Fibroblast of peridontal ligament (primary cell): ENCODE results near the gene AQP4.

Experiments
- DNase-seq: peaks from one replicate; pipeline ENCODE4 v3.0.0-alpha.2; 2010; ENCODE audit errors: extremely low read depth

The AQP4 gene, protein sequence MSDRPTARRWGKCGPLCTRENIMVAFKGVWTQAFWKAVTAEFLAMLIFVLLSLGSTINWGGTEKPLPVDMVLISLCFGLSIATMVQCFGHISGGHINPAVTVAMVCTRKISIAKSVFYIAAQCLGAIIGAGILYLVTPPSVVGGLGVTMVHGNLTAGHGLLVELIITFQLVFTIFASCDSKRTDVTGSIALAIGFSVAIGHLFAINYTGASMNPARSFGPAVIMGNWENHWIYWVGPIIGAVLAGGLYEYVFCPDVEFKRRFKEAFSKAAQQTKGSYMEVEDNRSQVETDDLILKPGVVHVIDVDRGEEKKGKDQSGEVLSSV

DNA sequence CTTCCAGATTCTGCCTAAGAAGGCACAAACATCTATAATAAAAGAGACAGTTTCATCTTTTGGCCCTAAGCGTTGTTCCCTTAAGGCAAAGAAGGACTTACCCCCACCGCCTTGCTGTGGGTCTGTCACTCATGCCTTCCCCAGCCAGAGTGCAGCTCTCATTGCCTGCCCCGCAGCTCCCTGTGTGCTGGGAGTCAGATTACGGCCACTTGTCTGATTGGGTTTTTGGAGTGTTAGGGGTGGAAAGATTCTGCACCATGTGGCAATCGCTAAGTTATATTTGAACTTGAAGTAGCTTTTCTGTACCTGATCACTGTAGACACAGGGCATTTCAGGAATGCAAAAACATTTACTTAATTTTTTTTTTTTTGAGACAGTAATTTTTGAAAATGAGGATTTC is at the start of gene AQP4:
Gene AQP4 (minus strand): TSS at position 151 of the 400 bp plus-strand sequence. CDS start 18 bp downstream, at position 133.
- no peak for DNase-seq

DNA sequence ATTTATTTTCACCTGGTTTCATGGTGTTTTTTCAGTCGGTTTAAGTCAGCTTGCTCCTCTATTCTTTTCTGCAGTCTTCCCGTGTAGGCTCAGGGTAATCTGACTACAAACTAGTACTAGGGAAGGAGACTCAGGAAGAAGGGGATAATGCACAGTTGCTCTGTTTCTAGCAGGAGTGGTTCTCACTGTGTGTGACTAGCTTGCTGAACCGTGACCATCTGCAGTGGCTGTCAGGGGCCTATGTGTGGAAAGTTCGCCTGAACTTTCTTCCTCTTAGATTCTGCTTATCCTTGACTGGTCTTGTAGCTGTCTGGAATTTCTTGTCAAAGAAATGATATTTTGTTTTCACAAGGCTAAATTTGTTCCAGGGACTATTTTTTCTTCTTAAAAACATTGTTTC is 46.3 kb upstream of the AQP4 start:
- DNase-seq: no peak

DNA sequence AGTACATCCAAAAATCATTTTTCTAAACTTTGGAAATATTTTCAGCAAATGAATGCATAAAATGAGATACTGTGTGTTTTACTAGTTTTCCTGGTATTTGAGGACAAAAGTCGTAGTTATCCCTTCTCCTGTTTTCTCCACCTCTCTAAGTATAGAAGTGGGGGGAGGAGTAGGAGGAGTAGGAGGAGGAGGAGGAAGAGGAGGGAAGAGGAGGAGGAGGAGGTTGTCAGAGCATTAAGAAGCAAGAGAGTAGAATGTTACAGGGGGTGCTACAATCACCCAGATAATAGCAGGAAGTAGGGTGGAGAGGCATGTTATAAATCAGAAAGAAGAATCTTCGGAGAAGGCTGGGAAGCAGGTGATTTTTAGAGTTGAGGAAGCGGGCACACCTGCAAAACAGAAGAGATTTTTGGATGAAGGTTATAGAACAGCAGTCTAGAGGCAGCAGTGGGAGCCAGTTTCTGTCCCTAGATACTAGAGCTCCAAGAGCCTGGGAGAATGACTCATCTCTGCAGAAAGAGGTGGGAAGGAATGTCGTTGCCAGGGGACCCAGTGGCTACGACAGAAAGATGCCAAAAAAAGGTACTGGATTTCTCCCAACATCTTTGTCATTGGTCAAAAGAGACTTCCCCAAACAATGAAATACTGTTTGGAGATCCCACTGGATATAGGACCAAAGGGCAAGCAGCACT is 44.2 kb upstream of the AQP4 start:
- DNase-seq: no peak

DNA sequence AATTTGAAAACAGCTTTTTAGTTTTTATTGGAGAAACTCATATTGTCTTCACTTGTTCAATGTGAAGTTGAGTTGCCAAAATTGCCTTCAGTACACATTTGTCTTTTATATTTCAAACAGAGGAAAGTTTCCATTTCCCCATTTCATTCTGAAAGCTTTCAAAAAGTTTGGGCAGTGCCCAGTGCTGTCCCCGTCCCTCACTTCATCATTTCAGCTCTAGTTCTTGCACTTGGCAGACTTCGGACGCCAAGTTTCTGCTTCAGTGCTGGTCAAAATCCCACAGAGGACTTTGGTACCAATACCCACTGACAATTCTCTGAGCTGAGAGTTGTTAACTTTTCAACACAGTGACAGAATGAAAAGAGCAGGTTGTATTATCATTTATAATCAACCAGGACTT is 43.4 kb upstream of the AQP4 start:
- no peak for DNase-seq

DNA sequence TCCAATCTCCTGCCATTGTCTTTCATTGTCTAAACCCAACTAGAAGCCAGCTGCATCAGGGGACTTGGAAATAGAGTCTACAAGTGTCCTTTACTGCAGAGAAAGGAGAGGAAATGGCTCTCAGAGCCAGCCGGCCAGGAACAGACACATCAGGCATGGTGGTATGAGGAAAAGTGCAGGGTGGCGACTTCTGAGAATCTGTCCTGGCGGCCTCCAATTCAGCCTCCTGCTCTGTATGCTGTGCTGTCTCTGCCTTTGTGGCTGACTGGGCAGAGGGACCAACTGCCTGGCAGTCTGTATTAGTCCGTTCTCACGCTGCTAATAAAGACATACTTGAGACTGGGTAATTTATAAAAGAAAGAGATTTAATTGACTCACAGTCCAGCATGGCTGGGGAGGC is 36.8 kb upstream of the AQP4 start:
- DNase-seq: no peak

DNA sequence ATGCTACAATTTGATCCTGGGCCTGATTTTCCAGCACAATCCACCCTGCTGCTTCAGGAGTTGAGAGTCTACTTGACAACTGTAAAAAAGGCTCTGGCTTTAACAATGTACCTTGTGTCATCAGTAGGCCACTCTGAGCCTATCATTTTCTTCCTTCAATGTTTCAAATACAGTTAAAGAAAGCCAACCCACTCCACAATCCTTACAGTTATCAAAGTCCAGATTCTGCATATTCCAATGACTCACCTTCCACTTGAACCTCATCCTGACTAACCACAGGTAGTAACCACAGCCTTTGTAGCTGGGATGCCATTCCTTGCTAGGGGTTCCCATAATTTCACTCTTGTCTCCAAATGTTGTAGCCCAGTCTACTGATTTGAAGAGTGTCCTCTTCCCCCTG is 35.5 kb upstream of the AQP4 start:
- DNase-seq: no peak

DNA sequence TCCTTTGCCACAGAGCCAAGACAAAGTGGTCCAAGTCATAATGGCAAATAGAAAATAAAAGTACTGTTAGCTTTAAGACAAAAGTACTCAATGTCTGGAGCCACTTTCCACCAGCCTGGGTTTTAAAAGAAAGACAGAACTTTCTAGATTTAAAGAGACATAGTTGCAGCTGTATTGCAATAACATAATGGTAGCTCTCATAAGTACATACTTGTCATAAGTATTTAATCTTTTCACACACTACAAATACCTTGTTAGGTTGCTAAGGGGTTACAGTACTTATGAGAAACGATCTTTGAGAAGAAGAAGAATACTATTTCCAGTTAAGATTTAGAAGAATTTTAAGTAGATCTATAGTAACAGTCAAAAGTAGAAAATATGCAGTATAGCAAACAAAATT is 28.9 kb upstream of the AQP4 start:
- no peak for DNase-seq

DNA sequence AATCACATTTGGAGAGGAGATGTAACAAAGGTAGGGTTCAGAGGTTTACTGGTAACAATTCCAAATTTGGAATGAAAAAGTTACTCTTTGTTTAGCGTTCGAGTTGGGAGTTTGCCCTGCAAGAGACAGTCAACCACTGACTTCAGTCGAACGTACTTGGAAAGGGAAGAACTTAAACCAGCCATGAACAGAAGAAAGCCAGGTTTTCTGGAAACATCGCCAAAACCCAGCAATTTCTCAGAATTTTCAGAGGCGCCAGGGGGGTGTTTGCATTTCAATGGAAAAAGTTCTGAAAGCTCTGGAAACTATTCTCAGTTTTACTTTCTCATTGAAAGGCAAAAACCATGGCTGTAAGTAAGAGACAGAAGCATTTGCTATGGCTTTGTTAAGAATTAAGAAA is 28.5 kb upstream of the AQP4 start:
- DNase-seq: no peak

DNA sequence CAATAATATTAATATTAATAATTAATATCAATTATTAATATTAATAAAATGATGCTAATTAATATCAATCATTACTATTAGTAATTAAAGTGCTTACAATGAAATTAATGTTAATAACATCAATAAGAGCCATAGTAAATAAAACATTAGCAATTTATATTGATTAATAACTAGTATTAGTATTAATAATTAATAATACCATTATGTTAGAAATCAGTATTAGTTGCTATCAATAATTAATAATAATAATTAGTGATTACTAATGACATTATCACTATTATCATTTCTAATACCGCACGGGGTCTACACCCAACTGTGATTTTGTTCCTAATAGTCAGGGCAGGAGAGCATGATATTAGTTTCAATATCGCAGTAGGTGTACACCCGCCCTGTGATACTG is 22.8 kb upstream of the AQP4 start:
- DNase-seq: no peak

DNA sequence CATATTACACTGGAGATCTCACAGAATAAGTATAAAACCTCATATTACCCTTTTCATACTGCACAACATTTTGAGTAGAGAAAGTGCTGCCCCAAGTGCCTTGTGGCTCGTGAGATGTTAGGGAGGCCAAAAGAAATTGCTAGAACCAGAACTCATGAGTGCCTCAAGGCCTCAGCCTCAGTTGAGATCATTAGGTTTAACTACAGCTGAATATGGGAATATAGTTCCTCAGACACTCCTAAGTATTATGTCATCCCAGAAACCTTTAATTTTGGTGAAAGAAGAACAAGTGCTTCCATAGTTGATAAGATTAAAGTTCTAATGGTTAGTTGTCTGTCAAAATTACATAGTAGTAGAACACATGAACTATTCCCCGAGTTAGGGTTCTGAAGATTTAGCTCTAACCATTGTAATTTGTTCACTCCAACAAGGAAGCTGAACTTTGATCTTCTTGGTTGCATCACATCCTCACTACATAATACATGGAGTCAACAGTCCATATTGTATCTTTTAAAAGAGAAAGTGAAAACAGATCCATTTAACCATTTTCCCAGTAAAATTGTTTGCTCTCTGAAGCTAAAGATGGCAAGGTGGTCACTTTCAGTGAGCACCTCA is 9.6 kb upstream of the AQP4 start:
- no peak for DNase-seq

DNA sequence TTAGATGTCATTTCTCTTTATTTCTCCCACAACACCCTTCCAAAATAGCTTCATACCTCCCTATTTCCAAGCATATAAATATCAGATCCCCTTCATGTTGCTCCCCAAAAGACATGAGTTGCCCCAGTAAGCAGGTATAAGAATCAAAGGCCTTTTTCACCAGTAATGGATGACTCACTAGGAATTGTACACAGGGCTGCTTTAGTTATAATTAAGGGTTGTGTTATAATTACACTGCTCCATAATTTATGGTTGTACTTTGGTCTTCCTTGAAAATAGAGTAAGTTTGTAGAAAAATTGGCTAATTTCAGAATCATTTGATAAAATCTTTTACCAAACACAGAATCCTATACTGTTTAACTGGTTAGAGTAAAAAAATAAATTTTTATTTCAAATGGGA is 8.8 kb upstream of the AQP4 start:
- no peak for DNase-seq

DNA sequence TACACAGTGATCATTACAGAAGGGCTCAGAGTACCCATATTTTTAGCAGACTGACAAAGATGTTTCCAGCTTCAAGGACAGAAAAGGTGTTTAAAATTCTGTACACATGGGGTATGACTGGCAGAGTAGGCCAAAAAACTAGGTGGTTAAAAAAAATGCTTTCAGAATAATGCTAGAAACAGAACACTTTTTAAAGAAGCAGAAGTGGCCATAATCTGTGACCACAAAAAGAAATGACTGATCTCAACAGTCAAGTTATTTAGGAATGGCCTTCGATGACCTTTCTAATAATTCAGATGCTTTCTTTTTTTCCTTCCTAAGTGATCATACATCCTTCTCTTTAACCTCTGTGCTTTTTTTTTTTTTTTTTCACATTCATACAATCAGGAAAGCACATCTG is 4.1 kb upstream of the AQP4 start:
- no peak for DNase-seq

DNA sequence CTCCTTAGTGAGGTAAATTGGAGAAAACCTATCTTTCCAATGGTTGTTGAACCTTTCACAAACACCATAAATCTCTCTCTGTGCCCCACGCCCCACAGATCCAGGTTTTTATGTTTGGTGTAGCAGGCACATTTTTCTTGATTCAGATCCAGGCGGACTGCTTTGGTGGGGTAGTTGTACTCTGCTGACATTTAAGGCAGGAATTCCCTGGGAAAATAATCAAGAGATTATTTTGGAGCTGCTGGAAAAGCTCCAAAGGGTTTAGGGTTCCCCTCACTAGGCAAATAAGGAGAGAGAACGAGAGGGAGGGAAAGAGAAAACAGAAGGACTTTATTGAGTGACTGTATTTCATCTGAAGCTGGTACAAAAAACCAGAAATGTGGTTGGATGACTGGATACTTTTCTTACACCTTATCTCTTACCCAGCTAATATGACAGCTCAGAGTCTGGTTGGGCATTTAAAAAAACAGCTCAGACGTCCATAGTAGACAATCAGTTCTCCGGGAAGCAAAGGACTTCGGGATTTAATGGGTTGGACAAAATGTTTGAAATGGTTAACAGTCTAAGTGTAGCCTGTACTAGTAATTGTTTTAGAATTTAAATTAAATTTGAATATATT is 3.6 kb upstream of the AQP4 start:
- DNase-seq: no peak

DNA sequence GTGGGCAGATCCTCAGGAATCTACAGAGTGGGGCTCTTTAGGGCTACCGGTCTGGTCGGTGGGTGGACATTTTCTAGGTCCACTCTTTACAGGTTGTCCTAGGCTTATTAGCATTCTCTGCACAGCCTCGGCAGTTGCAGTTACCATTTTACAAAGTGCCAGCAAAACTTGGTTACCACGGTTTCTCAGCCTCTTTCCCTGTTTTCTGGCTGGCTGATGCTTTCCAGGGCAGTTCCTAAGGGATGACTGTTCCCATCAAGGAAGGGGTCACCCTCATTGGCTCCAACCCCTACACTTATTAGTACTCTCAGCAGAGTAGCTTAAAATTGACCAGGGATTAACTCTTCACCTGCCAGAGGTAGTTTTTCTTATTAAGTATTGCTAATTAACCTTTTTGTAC is 2.0 kb upstream of the AQP4 start:
- DNase-seq: no peak

DNA sequence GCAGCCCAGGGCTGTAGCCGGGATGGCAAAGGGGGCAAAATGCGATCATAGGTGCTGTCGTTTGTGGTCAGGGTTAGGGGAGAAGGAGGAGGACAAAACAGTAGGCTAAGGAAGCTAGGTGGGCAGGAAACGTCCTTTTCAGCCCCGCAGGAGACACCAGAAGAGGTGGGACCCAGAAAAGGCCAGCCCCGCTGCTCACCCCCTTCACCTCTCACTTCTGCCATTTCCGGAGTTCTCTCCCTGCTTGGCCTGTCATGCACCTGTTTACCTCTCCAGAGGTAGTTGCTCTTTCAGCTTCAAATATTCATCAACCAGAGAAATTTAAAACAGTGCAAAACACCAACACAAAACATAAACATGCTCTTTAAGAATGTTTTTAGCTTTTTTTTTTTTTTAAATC is 849 bp downstream of the AQP4 start:
- no peak for DNase-seq

DNA sequence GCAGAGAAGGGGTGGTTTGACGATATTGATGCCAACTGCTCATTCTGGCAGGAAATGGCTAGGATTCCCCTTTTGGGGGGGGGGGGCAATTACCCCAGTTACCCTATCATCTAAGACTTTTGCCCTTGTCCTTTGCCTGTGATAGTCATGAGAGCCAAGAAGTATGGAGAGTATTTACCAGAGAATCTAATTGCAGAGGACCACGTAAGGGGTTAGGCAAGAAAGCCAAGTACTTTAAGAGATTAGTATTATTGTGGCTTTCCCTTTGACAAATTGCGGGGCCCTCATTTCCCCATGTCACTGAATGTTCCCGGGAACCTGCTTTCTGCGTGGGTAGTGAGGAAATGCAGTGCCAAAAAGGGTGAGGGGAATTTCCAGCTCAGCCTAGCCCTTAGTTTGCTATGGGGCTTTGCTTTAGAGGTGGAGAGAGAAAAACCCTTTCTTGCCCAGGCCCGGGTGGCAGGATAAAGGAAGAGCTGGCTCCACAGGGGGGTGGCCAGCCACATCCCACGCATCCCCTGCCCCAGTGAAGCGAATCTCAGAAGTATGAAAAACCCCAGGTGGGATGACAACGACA is 1.5 kb downstream of the AQP4 start:
- DNase-seq: no peak

DNA sequence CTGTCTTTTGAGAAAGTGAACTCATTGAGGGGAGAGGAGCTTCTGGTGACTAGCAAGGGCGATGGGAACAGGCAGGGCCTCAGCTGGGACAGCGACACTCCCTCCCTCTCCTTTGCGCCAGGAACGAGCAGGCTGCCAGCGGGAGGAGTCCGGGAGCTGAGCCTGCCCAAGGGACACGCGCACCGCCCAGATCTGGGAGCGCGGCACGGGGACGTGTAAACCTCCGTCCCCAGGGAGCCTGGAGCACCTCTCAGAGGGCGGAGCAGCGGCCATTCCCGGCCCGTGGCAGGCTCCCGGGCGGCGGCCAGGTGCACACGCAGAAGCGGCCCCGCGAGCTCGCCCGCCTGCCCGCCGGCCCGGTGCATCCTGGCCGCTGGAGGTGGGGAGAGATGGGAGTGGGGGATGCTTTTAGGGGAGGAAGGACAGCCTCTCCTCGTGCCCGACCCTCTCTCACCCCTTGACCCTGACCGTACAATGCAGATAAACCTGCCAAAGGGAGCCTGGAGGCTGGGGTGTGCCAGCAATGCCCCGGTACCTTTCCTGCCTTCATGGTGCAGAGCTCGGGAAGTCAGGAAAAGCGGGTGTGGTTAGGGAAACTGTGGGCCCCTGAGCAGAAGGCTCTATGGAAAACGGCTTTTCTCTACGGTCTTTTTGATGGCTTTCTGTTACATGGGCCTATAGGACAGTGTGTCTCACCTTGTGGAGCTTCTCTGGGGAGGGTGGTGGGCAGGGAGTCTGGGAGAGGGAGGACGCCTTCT is 2.2 kb downstream of the AQP4 start:
- no peak for DNase-seq

DNA sequence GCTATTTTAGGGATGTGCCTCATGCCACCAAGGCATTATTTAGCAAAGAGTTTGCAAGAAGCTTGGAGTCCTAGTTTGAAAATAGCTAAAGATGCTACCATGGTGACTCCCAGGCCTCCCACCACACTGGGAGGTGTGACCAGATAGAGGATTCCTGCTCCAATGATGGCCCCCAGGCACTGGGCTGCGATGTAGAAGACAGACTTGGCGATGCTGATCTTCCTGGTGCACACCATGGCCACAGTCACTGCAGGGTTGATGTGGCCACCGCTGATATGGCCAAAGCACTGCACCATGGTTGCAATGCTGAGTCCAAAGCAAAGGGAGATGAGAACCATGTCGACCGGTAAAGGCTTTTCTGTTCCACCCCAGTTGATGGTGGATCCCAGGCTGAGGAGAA is 3.4 kb downstream of the AQP4 start:
- no peak for DNase-seq

DNA sequence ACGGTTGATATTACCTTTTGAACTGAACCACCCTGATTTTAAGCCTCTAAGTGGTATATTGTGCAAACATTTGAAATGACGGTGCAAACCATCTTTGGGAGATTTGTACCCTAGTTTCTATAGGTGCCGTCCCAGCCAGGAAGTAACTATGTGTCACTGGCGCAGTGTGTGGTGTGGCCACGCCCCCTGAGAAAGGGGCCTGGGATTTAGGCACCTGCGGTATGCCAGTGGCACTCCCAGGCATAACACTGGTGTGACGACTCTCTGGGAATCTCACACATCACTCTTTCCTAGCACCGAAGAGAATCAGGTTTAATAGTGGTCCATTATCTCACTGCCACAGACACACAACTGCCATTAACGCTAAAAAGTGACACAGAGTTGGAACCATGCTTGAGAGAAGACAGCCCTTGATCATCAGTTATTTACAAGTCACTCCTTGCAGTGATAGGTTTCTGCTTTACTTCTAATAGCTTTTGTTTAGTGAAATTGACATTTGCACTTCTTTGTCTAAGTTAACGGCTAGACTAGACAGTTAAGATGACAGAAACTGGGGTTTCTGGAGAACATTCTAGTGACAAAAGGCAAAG is 11.1 kb downstream of the AQP4 start:
- no peak for DNase-seq

DNA sequence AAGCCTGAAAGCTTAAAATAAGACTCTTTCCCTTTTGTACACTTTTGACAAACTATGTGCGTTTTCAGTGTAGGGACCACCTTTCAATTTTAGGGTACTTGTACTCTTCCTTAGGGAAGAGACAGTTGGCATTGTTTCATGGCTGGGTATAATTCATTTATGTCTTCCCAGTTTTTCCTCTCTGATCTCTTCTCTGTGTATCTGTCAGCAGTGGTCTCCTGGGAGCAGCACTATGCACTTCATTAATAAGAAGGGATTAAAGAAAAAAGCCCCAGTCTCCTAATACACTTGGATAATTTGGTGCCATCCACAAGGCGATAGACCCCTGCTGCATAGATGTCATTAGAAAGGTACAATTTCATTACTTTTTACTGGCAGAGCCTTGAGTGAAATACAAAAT is 12.1 kb downstream of the AQP4 start:
- no peak for DNase-seq

DNA sequence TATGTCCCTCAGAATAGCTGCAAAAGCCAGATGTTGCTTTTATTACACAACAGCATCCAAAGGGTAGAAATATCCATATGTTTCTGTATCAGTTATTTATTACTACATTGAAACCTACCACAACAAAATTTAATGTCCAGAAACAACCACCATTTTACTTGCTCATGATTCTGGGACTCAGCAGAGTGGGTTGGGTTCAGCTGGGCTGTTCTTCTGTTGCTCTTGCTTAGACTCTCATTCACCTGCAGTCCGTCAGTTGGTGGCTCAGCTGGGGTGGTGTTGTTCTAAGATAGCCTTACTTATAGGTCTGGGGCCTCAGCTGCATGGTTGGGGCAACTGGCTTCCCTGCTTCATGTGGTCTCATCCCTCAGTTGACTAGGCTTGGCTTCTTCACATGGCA is 21.7 kb downstream of the AQP4 start:
- no peak for DNase-seq
